H9 (cell line): Measurements from ENCODE around the gene RUNX2. TPM values are rescaled to one million over a fixed set of nuclear protein-coding genes. Genes with fewer than 3 reads are reported as not detected.

Source experiments
- DNase-seq: peaks from one replicate; pipeline ENCODE4 v3.0.0-alpha.2; 2017
- H2AFZ ChIP-seq: one replicate; pipeline ENCODE4 v1.6.1; 2013; ENCODE audit warnings: mild to moderate bottlenecking, low read length, control low read depth, moderate library complexity
- H2AK5ac ChIP-seq: 2 replicates; pipeline ENCODE4 v1.6.1; 2013; ENCODE audit warnings: low read length, control low read depth, mixed read lengths; ENCODE audit not compliant: insufficient read length
- H2BK120ac ChIP-seq: one replicate; pipeline ENCODE4 v1.6.1; 2013; ENCODE audit warnings: low read depth, mild to moderate bottlenecking, low read length, control low read depth, inconsistent platforms; ENCODE audit not compliant: poor library complexity, severe bottlenecking
- H2BK12ac ChIP-seq: 2 replicates; pipeline ENCODE4 v1.6.1; 2013; ENCODE audit warnings: low read length, control low read depth, mixed read lengths, low read depth; ENCODE audit not compliant: insufficient read length
- H2BK15ac ChIP-seq: 2 replicates; pipeline ENCODE4 v1.6.1; 2013; ENCODE audit warnings: low read depth, low read length, control low read depth
- H2BK20ac ChIP-seq: one replicate; pipeline ENCODE4 v1.6.1; 2013; ENCODE audit warnings: low read depth, mild to moderate bottlenecking, low read length, control low read depth, inconsistent platforms; ENCODE audit not compliant: poor library complexity, severe bottlenecking
- H2BK5ac ChIP-seq: 2 replicates; pipeline ENCODE4 v1.6.1; 2013; ENCODE audit warnings: low read length, control low read depth, mixed read lengths; ENCODE audit not compliant: insufficient read length
- H3K14ac ChIP-seq: 2 replicates; pipeline ENCODE4 v1.6.1; 2013; ENCODE audit warnings: low read length, control low read depth; ENCODE audit not compliant: insufficient read depth
- H3K18ac ChIP-seq: 2 replicates; pipeline ENCODE4 v1.6.1; 2013; ENCODE audit warnings: low read depth, mild to moderate bottlenecking, mixed read lengths, low read length, control low read depth; ENCODE audit not compliant: insufficient read length
- H3K23ac ChIP-seq: 2 replicates; pipeline ENCODE4 v1.6.1; 2013; ENCODE audit warnings: low read length, control low read depth, mixed read lengths, low read depth; ENCODE audit not compliant: insufficient read length
- H3K23me2 ChIP-seq: 2 replicates; pipeline ENCODE4 v1.6.1; 2013; ENCODE audit warnings: low read depth, mild to moderate bottlenecking, mixed read lengths, low read length, control low read depth; ENCODE audit not compliant: insufficient read length, poor library complexity, severe bottlenecking
- H3K27ac ChIP-seq: 2 replicates; pipeline ENCODE4 v1.5.1; 2013; ENCODE audit warnings: low read length, control low read depth, mixed read lengths, low read depth; ENCODE audit not compliant: insufficient read length
- H3K27me3 ChIP-seq: 2 replicates; pipeline ENCODE4 v1.6.1; 2013; ENCODE audit warnings: low read length, control low read depth, inconsistent platforms; ENCODE audit not compliant: insufficient read depth
- H3K4ac ChIP-seq: 2 replicates; pipeline ENCODE4 v1.6.1; 2013; ENCODE audit warnings: low read depth, mild to moderate bottlenecking, control low read depth, inconsistent platforms, low read length, moderate library complexity
- H3K4me1 ChIP-seq: 2 replicates; pipeline ENCODE4 v1.6.1; 2013; ENCODE audit warnings: low read length, control low read depth, inconsistent platforms; ENCODE audit not compliant: insufficient read depth
- H3K4me2 ChIP-seq: 2 replicates; pipeline ENCODE4 v1.6.1; 2013; ENCODE audit warnings: low read length, control low read depth, mixed read lengths; ENCODE audit not compliant: insufficient read length, insufficient read depth
- H3K56ac ChIP-seq: 2 replicates; pipeline ENCODE4 v1.6.1; 2013; ENCODE audit warnings: low read depth, mild to moderate bottlenecking, mixed read lengths, low read length, control low read depth; ENCODE audit not compliant: insufficient read length
- H3K79me1 ChIP-seq: 2 replicates; pipeline ENCODE4 v1.6.1; 2013; ENCODE audit warnings: low read depth, mild to moderate bottlenecking, moderate library complexity, low read length, control low read depth, inconsistent platforms; ENCODE audit not compliant: insufficient read depth, poor library complexity, severe bottlenecking
- H3K79me2 ChIP-seq: 2 replicates; pipeline ENCODE4 v1.6.1; 2013; ENCODE audit warnings: low read length, control low read depth, inconsistent platforms; ENCODE audit not compliant: insufficient read depth
- H3K9ac ChIP-seq: 2 replicates; pipeline ENCODE4 v1.6.1; 2013; ENCODE audit warnings: low read length, control low read depth, mixed read lengths; ENCODE audit not compliant: insufficient read length; ENCODE audit errors: extremely low read depth
- H3K9me3 ChIP-seq: one replicate; pipeline ENCODE4 v1.6.1; 2013; ENCODE audit warnings: low read depth, low read length, inconsistent platforms; ENCODE audit not compliant: control insufficient read depth
- H3T11ph ChIP-seq: one replicate; pipeline ENCODE4 v1.6.1; 2013; ENCODE audit warnings: mild to moderate bottlenecking, low read length, control low read depth, inconsistent platforms
- H4K20me1 ChIP-seq: one replicate; pipeline ENCODE4 v1.6.1; 2013; ENCODE audit not compliant: control insufficient read depth, insufficient read length, insufficient read depth
- H4K5ac ChIP-seq: 2 replicates; pipeline ENCODE4 v1.6.1; 2013; ENCODE audit warnings: low read depth, mild to moderate bottlenecking, mixed read lengths, low read length, control low read depth; ENCODE audit not compliant: insufficient read length
- H4K8ac ChIP-seq: replicated peaks from 2 replicates; pipeline ENCODE4 v1.6.1; 2013; ENCODE audit warnings: low read length, control low read depth, mixed read lengths, low read depth; ENCODE audit not compliant: insufficient read length
- H4K91ac ChIP-seq: 2 replicates; pipeline ENCODE4 v1.6.1; 2013; ENCODE audit warnings: low read depth, mild to moderate bottlenecking, moderate library complexity, mixed read lengths, low read length, control low read depth; ENCODE audit not compliant: insufficient read length
- H3K27ac Mint-ChIP-seq, 3 experiments: 2 replicates in 2 of 3; 3 replicates in 1 of 3; pipeline ENCODE4 v1.8.0; 2020 to 2021; ENCODE audit warnings: mixed read lengths in 3 of 3, mild to moderate bottlenecking in 1 of 3, moderate library complexity in 1 of 3
- H3K27me3 Mint-ChIP-seq: 2 replicates; pipeline ENCODE4 v1.8.0; 2021; ENCODE audit warnings: low read depth, mild to moderate bottlenecking, moderate library complexity, mixed read lengths
- H3K36me3 Mint-ChIP-seq, 3 experiments: 2 replicates in 2 of 3; 3 replicates in 1 of 3; pipeline ENCODE4 v1.8.0; 2020 to 2021; ENCODE audit warnings: low read depth in 3 of 3, mixed read lengths in 3 of 3; ENCODE audit not compliant: insufficient read depth in 1 of 3
- H3K4me1 Mint-ChIP-seq, 2 experiments: 2 replicates each; pipeline ENCODE4 v1.8.0; 2020; ENCODE audit warnings: mixed read lengths in 2 of 2
- H3K4me3 Mint-ChIP-seq, 2 experiments: 2 replicates in 1 of 2; 3 replicates in 1 of 2; pipeline ENCODE4 v1.8.0; 2020 to 2021; ENCODE audit warnings: mild to moderate bottlenecking in 2 of 2, mixed read lengths in 2 of 2, moderate library complexity in 1 of 2
- H3K9me3 Mint-ChIP-seq, 2 experiments: 2 replicates in 1 of 2; 3 replicates in 1 of 2; pipeline ENCODE4 v1.8.0; 2020; ENCODE audit warnings: mild to moderate bottlenecking in 2 of 2, mixed read lengths in 2 of 2, moderate library complexity in 1 of 2
- WGBS: extraction: QIAGEN DNeasy Blood & Tissue Kit; methylation state at CpG from one replicate; pipeline ENCODE4 v1.1.7; 2013; ENCODE audit warnings: missing lambda C conversion rate, low lambda C conversion rate, mixed read lengths; ENCODE audit not compliant: insufficient read length; ENCODE audit errors: extremely low coverage; 5-methylcytosine and 5-hydroxymethylcytosine counted together
- total RNA-seq: library from RNA; stranded (reverse); gene quantifications from 2 replicates; pipeline ENCODE4 v1.2.1, GENCODE V29; 2021
- TF ChIP-seq, protein P1 (sequence below): fragments of 200-600 bp; sonication (generic); conservative IDR thresholded peaks from 3 replicates; pipeline ENCODE4 v1.8.0; 2021; ENCODE audit warnings: antibody characterized with exemption, mild to moderate bottlenecking

The RUNX2 gene
- total RNA-seq, 1 experiment from 2014 or later = 0.15 TPM

DNA sequence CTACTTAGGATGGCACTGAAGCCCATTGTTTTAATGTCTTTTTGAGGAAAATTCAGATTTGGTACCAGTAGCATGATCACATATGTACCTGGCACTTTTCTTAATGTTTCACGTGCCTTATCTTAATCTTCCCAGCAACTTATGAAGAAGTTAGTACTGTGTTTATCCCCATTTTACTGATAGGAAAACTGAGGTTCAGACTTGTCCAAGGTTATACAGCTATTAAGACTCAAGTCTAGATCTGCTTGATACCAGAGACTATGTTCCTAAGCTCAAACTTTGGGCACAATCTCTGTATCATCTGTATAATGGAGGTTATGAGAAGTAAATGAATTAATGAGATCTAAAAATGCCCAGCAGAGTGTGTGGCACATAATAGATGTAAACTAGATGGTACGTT, 229.3 kb downstream of the RUNX2 start:
- 100% methylated on average over 1 of the region's 2 CpGs for WGBS
- Histone ChIP-seq H3K27ac (no peak overlapping the region), H3K79me1 (no peaks in the 10 kb centered on the region), H3K79me2 (no peaks in the 10 kb centered on the region), H2BK120ac (no peak overlapping the region), H2BK20ac (no peak overlapping the region), H3K27me3 (no peaks in the 10 kb centered on the region), H3K4me2 (no peak overlapping the region), H3T11ph (no peak overlapping the region), H3K9me3 (no peaks in the 10 kb centered on the region), H3K4me1 (no peaks in the 10 kb centered on the region), H2BK12ac (no peak overlapping the region), H3K9ac (no peak overlapping the region), H3K4ac (no peak overlapping the region), H2BK5ac (no peak overlapping the region), H2AFZ (no peak overlapping the region), H2BK15ac (no peak overlapping the region), H3K23ac (no peak overlapping the region), H2AK5ac (no peak overlapping the region), H3K14ac (no peak overlapping the region), H3K23me2 (no peaks in the 10 kb centered on the region), H3K56ac (no peak overlapping the region), H4K5ac (no peak overlapping the region), H4K8ac (no peak overlapping the region), H4K20me1 (no peaks in the 10 kb centered on the region), H4K91ac (no peak overlapping the region), H3K18ac (no peak overlapping the region)
- DNase-seq = no peak
- no peaks in the 10 kb centered on the region for H3K9me3 Mint-ChIP-seq
- TF ChIP-seq, protein P1, sequence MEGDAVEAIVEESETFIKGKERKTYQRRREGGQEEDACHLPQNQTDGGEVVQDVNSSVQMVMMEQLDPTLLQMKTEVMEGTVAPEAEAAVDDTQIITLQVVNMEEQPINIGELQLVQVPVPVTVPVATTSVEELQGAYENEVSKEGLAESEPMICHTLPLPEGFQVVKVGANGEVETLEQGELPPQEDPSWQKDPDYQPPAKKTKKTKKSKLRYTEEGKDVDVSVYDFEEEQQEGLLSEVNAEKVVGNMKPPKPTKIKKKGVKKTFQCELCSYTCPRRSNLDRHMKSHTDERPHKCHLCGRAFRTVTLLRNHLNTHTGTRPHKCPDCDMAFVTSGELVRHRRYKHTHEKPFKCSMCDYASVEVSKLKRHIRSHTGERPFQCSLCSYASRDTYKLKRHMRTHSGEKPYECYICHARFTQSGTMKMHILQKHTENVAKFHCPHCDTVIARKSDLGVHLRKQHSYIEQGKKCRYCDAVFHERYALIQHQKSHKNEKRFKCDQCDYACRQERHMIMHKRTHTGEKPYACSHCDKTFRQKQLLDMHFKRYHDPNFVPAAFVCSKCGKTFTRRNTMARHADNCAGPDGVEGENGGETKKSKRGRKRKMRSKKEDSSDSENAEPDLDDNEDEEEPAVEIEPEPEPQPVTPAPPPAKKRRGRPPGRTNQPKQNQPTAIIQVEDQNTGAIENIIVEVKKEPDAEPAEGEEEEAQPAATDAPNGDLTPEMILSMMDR = no peak
- H3K27ac Mint-ChIP-seq = no peak overlapping the region; a peak in 1 of 7 replicates
- H3K36me3 Mint-ChIP-seq = no peaks in the 10 kb centered on the region
- peaks cover 4% of the 10 kb centered on the region; the same call in 1 of the 2 replicates for H3K27me3 Mint-ChIP-seq
- H3K4me3 Mint-ChIP-seq = no peak overlapping the region
- no peaks in the 10 kb centered on the region for H3K4me1 Mint-ChIP-seq
